ENCODE results near the gene ZNF75A.
"Not testable (repeated sequence)": the region's sequence is repeated elsewhere in the genome, so short reads cannot be mapped to it uniquely, and the experiment has no call there.

The ZNF75A gene

GRCh38 chr16:3305109-3306068 is at the start of gene ZNF75A, which contains the start of gene TIGD7:
Gene ZNF75A, plus strand, starts transcription at chr16:3305497. Its CDS starts 2,932 bp downstream, at chr16:3308429.
Gene TIGD7, minus strand, starts transcription at chr16:3305430. Its CDS starts 4,816 bp downstream, at chr16:3300614.
- peak; percentile 85 for DNase-seq

- DNase-seq, result no peak
These were observed 49.0 kb upstream of the ZNF75A start, which contains the start of gene MEFV for GRCh38 chr16:3256146-3256865. Gene MEFV, minus strand, starts transcription at chr16:3256633. Its CDS starts 46 bp downstream, at chr16:3256587.

GRCh38 chr16:3256866-3257465 is 48.3 kb upstream of the ZNF75A start:
- DNase-seq, result no peak

GRCh38 chr16:3259836-3260235 is 45.5 kb upstream of the ZNF75A start:
- no peak for DNase-seq

GRCh38 chr16:3262517-3262916 is 42.8 kb upstream of the ZNF75A start:
- DNase-seq, result no peak

- DNase-seq, result peak; percentile 99
These were observed 40.9 kb upstream of the ZNF75A start for GRCh38 chr16:3264137-3265036.

GRCh38 chr16:3266873-3267537 is 38.3 kb upstream of the ZNF75A start:
- DNase-seq, result no peak

- no peak for DNase-seq
These were observed 37.0 kb upstream of the ZNF75A start for GRCh38 chr16:3268294-3268693.

GRCh38 chr16:3270718-3271117 is 34.6 kb upstream of the ZNF75A start:
- DNase-seq, result not testable (repeated sequence)

- not testable (repeated sequence) for DNase-seq
These were observed 34.0 kb upstream of the ZNF75A start for GRCh38 chr16:3271281-3271680.

DNA sequence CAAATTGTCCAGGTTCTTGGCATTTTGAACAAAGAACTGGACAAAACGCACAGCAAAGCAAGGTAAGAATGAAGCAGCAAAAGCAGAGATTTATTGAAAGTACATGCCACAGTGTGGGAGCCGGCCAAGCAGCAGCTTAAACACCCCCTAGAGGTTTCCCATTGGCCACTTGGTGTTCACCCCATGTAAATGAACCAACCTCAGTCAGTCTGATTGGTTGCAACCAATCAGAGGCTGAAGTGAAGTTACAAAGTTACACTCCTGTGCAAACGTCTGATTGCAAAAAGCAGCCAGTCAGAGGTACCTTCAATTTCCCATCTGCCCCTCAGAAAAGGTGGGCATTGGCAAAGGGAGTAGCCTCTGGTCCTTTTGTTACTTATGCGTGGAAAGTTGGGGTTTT is 30.8 kb upstream of the ZNF75A start:
- no peak for DNase-seq

DNA sequence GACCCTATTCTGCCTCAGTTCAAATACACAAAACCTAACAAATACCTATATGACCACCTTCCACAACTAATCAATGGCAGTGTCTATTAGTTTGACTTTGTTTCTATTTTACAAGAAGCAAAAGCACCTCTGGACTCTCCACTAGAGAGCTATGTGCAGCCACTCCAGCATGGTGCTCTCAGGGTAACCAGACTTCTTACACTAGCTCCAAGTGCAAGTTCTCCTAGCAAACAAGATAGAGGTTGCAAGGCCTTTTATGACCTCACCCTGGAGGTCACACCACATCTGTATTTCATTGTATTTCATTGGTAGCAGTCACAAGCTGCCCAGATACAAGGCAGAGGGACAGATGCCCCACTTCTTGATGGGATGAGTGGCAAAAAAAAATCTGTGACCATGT is 30.4 kb upstream of the ZNF75A start:
- DNase-seq, result no peak

- no peak for DNase-seq
These were observed 28.6 kb upstream of the ZNF75A start for GRCh38 chr16:3276679-3277078.

GRCh38 chr16:3281222-3281820 is 24.0 kb upstream of the ZNF75A start:
- no peak for DNase-seq

DNA sequence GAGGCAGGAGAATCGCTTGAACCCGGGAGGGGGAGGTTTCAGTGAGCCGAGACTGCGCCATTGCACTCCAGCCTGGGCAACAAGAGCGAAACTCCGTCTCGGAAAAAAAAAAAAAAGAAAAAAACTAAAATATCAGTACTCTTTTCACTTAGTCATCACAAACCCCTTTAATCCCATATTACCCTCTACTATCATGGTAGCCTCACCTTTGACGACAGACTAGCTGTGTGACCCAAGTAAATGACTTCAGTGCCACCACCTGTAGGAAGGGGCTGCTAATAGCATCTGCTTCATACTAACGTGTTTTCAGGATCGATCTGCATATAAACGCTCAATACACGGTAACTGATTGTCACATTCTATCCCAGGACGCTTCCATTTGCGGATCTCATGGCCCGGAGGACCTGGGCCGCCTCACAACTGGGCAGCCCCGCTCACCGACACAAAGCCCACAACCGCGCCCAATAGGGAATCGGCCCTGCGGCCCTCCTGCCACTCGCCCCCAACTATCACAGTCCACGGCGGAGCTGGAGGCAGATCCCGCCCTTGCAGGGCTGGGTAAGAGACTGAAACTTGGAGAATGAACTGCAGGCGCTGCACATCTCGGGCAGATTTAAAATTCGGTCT is 23.1 kb upstream of the ZNF75A start:
- no peak for DNase-seq

DNA sequence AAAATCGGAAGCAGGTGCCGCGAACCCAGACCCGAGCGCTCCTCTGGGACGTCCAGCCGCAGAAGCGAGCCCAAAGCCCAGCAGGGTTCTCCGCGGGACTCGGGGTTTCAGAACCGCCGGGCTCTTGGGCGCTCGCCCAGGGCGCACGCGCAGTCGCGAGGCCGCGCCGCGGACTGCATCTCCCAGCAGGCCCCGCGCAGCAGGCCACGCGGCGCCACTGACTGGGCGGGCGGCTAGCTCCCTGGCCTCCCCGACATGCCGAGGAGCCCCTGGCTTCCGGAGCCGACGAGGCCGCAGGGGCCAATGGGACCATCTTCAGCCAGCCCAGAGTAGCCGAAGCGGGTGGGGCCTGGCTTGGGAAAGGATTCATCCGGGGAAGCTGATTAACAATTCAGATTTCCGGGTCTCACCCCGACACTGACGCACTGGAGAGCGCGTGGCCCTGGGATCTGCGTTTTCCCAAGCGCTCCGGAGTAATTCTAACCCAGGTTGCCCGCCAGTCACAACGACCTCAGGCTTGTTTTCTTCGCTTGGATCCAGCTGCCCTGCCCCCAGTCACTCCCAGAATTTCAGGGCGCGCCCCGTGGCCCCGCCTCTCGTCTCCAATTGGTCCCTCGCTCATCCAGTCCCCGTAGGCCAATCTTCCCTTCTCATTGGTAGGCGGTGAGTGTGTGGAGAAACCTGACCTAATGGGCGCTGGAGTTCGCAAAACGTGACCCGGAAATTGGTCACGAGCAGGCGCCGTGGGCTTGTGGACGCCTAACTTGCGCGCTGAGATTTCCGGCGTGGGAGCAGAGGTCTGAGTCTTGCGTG is 22.4 kb upstream of the ZNF75A start, which contains the start of gene ZNF263:
TSS of gene ZNF263 (plus strand) at position 762 of the 813 bp plus-strand sequence. CDS start 328 bp downstream, outside the sequence.
- DNase-seq, result peak; percentile 94

- peak; percentile 4 for DNase-seq
These were observed 21.5 kb upstream of the ZNF75A start for GRCh38 chr16:3283543-3284447.

DNA sequence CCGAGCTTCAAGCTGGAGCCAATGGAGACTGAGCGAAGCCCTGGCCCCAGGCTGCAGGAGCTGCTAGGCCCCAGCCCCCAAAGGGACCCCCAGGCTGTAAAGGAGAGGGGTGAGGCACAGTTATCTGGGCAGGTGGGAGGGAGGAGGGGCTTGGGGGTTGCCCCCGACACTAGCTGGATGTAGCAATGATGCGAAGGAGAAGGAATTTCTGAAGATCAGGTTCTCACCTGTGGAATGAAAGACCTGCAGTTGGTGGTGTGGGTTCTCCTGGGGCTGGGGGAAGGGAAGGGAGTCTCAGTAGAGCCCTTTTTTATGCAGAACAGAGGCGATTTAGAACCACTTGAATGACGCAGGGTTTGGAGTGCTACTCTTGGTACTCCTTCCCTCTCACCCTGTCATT is 20.2 kb upstream of the ZNF75A start:
- DNase-seq, result no peak

Data from stimulated activated CD4-positive, alpha-beta T cell treated with anti-CD3 and anti-CD28 coated beads, Interleukin-1b, Interleukin-23, amount 100 ng/mL, for 48 hours (primary cell).